ENCODE data around the gene ECHS1. TPM values are rescaled to one million over a fixed set of nuclear protein-coding genes. Genes with fewer than 3 reads are reported as not detected.

The ECHS1 gene
- total and polyA plus RNA-seq, 2 experiments from 2014 or later: 92.1 to 127 TPM

GRCh38 chr10:133346413-133346812 is 26.7 kb downstream of the ECHS1 start:
- TF ChIP-seq EZH2 (IDR thresholded peaks at IDR 0.05; ENCODE audit: low read depth, unreplicated experiment) (no peak), ZNF114 (CRISPR knock-in tag; IDR thresholded peaks at IDR 0.05) (no peak), JUNB (IDR thresholded peaks at IDR 0.05; ENCODE audit: unreplicated experiment) (no peak), NANOG (IDR thresholded peaks at IDR 0.05; ENCODE audit: borderline replicate concordance) (no peak), EZH2phosphoT487 (IDR thresholded peaks at IDR 0.05; ENCODE audit: unreplicated experiment) (no peak), ZNF331 (CRISPR knock-in tag; IDR thresholded peaks at IDR 0.05; ENCODE audit: low read depth) (no peak), POLR2AphosphoS5 (IDR thresholded peaks at IDR 0.05; ENCODE audit: low read depth) (no peak), STAT1 (IDR thresholded peaks at IDR 0.05; ENCODE audit: unreplicated experiment) (no peak)
- TF ChIP-seq, protein P1, sequence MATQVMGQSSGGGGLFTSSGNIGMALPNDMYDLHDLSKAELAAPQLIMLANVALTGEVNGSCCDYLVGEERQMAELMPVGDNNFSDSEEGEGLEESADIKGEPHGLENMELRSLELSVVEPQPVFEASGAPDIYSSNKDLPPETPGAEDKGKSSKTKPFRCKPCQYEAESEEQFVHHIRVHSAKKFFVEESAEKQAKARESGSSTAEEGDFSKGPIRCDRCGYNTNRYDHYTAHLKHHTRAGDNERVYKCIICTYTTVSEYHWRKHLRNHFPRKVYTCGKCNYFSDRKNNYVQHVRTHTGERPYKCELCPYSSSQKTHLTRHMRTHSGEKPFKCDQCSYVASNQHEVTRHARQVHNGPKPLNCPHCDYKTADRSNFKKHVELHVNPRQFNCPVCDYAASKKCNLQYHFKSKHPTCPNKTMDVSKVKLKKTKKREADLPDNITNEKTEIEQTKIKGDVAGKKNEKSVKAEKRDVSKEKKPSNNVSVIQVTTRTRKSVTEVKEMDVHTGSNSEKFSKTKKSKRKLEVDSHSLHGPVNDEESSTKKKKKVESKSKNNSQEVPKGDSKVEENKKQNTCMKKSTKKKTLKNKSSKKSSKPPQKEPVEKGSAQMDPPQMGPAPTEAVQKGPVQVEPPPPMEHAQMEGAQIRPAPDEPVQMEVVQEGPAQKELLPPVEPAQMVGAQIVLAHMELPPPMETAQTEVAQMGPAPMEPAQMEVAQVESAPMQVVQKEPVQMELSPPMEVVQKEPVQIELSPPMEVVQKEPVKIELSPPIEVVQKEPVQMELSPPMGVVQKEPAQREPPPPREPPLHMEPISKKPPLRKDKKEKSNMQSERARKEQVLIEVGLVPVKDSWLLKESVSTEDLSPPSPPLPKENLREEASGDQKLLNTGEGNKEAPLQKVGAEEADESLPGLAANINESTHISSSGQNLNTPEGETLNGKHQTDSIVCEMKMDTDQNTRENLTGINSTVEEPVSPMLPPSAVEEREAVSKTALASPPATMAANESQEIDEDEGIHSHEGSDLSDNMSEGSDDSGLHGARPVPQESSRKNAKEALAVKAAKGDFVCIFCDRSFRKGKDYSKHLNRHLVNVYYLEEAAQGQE (IDR thresholded peaks at IDR 0.05; ENCODE audit: unreplicated experiment): no peak
- TF ChIP-seq, protein P2, sequence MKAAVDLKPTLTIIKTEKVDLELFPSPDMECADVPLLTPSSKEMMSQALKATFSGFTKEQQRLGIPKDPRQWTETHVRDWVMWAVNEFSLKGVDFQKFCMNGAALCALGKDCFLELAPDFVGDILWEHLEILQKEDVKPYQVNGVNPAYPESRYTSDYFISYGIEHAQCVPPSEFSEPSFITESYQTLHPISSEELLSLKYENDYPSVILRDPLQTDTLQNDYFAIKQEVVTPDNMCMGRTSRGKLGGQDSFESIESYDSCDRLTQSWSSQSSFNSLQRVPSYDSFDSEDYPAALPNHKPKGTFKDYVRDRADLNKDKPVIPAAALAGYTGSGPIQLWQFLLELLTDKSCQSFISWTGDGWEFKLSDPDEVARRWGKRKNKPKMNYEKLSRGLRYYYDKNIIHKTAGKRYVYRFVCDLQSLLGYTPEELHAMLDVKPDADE (IDR thresholded peaks at IDR 0.05): no peak
- TF ChIP-seq, protein P3, sequence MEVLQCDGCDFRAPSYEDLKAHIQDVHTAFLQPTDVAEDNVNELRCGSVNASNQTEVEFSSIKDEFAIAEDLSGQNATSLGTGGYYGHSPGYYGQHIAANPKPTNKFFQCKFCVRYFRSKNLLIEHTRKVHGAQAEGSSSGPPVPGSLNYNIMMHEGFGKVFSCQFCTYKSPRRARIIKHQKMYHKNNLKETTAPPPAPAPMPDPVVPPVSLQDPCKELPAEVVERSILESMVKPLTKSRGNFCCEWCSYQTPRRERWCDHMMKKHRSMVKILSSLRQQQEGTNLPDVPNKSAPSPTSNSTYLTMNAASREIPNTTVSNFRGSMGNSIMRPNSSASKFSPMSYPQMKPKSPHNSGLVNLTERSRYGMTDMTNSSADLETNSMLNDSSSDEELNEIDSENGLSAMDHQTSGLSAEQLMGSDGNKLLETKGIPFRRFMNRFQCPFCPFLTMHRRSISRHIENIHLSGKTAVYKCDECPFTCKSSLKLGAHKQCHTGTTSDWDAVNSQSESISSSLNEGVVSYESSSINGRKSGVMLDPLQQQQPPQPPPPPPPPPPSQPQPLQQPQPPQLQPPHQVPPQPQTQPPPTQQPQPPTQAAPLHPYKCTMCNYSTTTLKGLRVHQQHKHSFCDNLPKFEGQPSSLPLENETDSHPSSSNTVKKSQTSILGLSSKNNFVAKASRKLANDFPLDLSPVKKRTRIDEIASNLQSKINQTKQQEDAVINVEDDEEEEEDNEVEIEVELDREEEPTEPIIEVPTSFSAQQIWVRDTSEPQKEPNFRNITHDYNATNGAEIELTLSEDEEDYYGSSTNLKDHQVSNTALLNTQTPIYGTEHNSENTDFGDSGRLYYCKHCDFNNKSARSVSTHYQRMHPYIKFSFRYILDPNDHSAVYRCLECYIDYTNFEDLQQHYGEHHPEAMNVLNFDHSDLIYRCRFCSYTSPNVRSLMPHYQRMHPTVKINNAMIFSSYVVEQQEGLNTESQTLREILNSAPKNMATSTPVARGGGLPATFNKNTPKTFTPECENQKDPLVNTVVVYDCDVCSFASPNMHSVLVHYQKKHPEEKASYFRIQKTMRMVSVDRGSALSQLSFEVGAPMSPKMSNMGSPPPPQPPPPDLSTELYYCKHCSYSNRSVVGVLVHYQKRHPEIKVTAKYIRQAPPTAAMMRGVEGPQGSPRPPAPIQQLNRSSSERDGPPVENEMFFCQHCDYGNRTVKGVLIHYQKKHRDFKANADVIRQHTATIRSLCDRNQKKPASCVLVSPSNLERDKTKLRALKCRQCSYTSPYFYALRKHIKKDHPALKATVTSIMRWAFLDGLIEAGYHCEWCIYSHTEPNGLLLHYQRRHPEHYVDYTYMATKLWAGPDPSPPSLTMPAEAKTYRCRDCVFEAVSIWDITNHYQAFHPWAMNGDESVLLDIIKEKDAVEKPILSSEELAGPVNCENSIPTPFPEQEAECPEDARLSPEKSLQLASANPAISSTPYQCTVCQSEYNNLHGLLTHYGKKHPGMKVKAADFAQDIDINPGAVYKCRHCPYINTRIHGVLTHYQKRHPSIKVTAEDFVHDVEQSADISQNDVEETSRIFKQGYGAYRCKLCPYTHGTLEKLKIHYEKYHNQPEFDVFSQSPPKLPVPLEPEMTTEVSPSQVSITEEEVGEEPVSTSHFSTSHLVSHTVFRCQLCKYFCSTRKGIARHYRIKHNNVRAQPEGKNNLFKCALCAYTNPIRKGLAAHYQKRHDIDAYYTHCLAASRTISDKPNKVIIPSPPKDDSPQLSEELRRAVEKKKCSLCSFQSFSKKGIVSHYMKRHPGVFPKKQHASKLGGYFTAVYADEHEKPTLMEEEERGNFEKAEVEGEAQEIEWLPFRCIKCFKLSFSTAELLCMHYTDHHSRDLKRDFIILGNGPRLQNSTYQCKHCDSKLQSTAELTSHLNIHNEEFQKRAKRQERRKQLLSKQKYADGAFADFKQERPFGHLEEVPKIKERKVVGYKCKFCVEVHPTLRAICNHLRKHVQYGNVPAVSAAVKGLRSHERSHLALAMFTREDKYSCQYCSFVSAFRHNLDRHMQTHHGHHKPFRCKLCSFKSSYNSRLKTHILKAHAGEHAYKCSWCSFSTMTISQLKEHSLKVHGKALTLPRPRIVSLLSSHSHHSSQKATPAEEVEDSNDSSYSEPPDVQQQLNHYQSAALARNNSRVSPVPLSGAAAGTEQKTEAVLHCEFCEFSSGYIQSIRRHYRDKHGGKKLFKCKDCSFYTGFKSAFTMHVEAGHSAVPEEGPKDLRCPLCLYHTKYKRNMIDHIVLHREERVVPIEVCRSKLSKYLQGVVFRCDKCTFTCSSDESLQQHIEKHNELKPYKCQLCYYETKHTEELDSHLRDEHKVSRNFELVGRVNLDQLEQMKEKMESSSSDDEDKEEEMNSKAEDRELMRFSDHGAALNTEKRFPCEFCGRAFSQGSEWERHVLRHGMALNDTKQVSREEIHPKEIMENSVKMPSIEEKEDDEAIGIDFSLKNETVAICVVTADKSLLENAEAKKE (CRISPR knock-in tag; IDR thresholded peaks at IDR 0.05): no peak
- peak; percentile 37 for DNase-seq (ENCODE audit: low spot score)
- Mint-ChIP-seq H3K4me3 (no peak overlapping the region), H3K27ac (no peak overlapping the region), H3K36me3 (ENCODE audit: low read depth) (no peaks in the 10 kb centered on the region), H3K9me3 (peaks cover 5% of the 10 kb centered on the region; the same call in 2 of the 3 replicates), H3K4me1 (peaks cover 11% of the 10 kb centered on the region), H3K27me3 (ENCODE audit: insufficient read depth, low read depth, poor library complexity) (peaks cover 19% of the 10 kb centered on the region)
- peak; percentile 3; the same call in 1 of the 3 replicates for ATAC-seq
- no peaks in the 10 kb centered on the region for H3K36me3 ChIP-seq (ENCODE audit: insufficient read depth)
- no peaks in the 10 kb centered on the region for H3F3A ChIP-seq (replicated peaks; ENCODE audit: low read depth)
- no peaks in the 10 kb centered on the region; the same call in 1 of the 2 replicates for H3K4me1 ChIP-seq (ENCODE audit: insufficient read depth)
- no peaks in the 10 kb centered on the region for H3K9me2 ChIP-seq (ENCODE audit: insufficient read depth)
- no peaks in the 10 kb centered on the region for H3K27me3 ChIP-seq (ENCODE audit: insufficient read depth)
- no peaks in the 10 kb centered on the region for H3K79me2 ChIP-seq (replicated peaks; ENCODE audit: insufficient read depth)
- H3K4me2 ChIP-seq: no peak overlapping the region
- no peak overlapping the region for H3K4me3 ChIP-seq
- no peak overlapping the region for H2AFZ ChIP-seq
- H3K27ac ChIP-seq (ENCODE audit: low read depth): no peak overlapping the region
- no peaks in the 10 kb centered on the region for H4K20me1 ChIP-seq (replicated peaks; ENCODE audit: insufficient read depth)

Data from GM23338 (cell line).